Breast epithelium (tissue), 3 donors: ENCODE data around the gene CYP3A4.

ENCODE experiments used
- CTCF ChIP-seq, 3 donors: fragments of 450-650 bp; IDR thresholded peaks; one replicate each; pipeline ENCODE4 v1.5.1; 2016 to 2017; ENCODE audit warnings: antibody characterized with exemption in 3 of 3, mild to moderate bottlenecking in 3 of 3, moderate library complexity in 3 of 3
- POLR2A ChIP-seq: fragments of 450-650 bp; IDR thresholded peaks from one replicate; pipeline ENCODE4 v1.6.1; 2016; ENCODE audit warnings: antibody characterized with exemption, mild to moderate bottlenecking, moderate library complexity

GRCh38 chr7:99790407-99790806, 6.4 kb upstream of the CYP3A4 start:
- no peak for TF ChIP-seq POLR2A
- TF ChIP-seq CTCF (IDR thresholded peaks at IDR 0.05) = no peak
